ENCODE data around the gene ZMYM3. TPM values are rescaled to one million over a fixed set of nuclear protein-coding genes. Genes with fewer than 3 reads are reported as not detected.
A peak's percentile ranks its signal among the peaks of the same experiment; 100 is the strongest.

ZMYM3 gene
- total RNA-seq, 1 experiment from 2014 or later, result 32.9 TPM

GRCh38 chrX:71283403-71284143, 29.6 kb upstream of the ZMYM3 start, which contains the start of gene NONO:
TSS of gene NONO (plus strand) at chrX:71283635. CDS start at chrX:71290638, 7,003 bp downstream.
- intact Hi-C loops (cut with micrococcal nuclease), result no loop called here

More at GRCh38 chrX:71283403-71284143, 29.6 kb upstream of the ZMYM3 start, which contains the start of gene NONO:
- Histone ChIP-seq H3K9ac (ENCODE audit: low read length) (peak within 1 kb of the TSS; percentile 88), H3K9me2 (ENCODE audit: insufficient read depth) (no peaks in the 10 kb centered on the region), H3K9me3 (ENCODE audit: control insufficient read depth in 1 of 2, insufficient read depth in 1 of 2, low read depth in 1 of 2, low read length in 2 of 2) (no peaks in the 10 kb centered on the region), H3K4me1 (ENCODE audit: control insufficient read depth in 1 of 2, insufficient read depth in 2 of 2, low read length in 2 of 2) (peaks cover 4 to 20% of the 10 kb centered on the region in 2 experiments; a peak in 3 of 4 replicates), H3K36me3 (ENCODE audit: control insufficient read depth in 1 of 2, insufficient read depth in 2 of 2, low read length in 2 of 2) (peaks cover 2 to 4% of the 10 kb centered on the region in 2 experiments; a peak in 2 of 4 replicates), H4K20me1 (ENCODE audit: insufficient read depth) (peaks cover 13% of the 10 kb centered on the region; the same call in 1 of the 2 replicates), H3K4me2 (ENCODE audit: low read length) (peak within 1 kb of the TSS; percentile 75), H3K4me3 (replicated peaks in 1 of 2; ENCODE audit: low read depth in 1 of 2, low read length in 2 of 2) (peak within 1 kb of the TSS; percentile 56 to 76), H3K27me3 (ENCODE audit: insufficient read depth, low read length) (no peaks in the 10 kb centered on the region), H3K27ac (ENCODE audit: low read depth, low read length) (peak within 1 kb of the TSS; percentile 87), H2AFZ (ENCODE audit: low read depth, low read length, poor library complexity, severe bottlenecking) (no peak within 1 kb of the TSS), H3K79me2 (ENCODE audit: insufficient read depth, low read length) (peaks cover 50% of the 10 kb centered on the region)
- peak; percentile 59 for TF ChIP-seq MAX (IDR thresholded peaks at IDR 0.05)
- TF ChIP-seq ATF3 (IDR thresholded peaks at IDR 0.05), result no peak
- TF ChIP-seq POLR2AphosphoS5 (IDR thresholded peaks at IDR 0.05; ENCODE audit: low read depth, low read length), result peak; percentile 78
- peak; percentile 37 for TF ChIP-seq YY1 (IDR thresholded peaks at IDR 0.05; ENCODE audit: extremely low read depth, insufficient replicate concordance, low read depth, low read length)
- peak; percentile 85 for TF ChIP-seq ZFX (IDR thresholded peaks at IDR 0.05)
- TF ChIP-seq SP1 (IDR thresholded peaks at IDR 0.05; ENCODE audit: low read depth), result peak; percentile 80
- TF ChIP-seq REST (IDR thresholded peaks at IDR 0.05; ENCODE audit: low read depth), result no peak
- POLR2A ChIA-PET, result interaction anchor here (0.6 to 1.2 kb wide), 7 partner anchors 9 to 101 kb away, joined by 3 to 8 read pairs (median 4); partner anchors contain the start of genes TAF1 and ZMYM3
- CTCF ChIA-PET, result interaction anchor here (0.7 kb wide), 2 partner anchors 13 to 144 kb away, joined by 3 to 4 read pairs; no protein-coding TSS in a partner anchor
- BruUV-seq (replicated peaks), result TSS peak; percentile 71
- ATAC-seq (peak; percentile 87), DNase-seq (ENCODE audit: low read depth, low spot score) (peak; percentile 98)
- RAD21 ChIA-PET (ENCODE audit: low non-redundant PET in 1 of 2, low total read pairs in 2 of 2, uncharacterized antibody in 2 of 2, unreplicated experiment in 2 of 2), result no interaction called here

Data from HCT116 (cell line).